ENCODE measurements around the gene ASXL1. TPM values are rescaled to one million over a fixed set of nuclear protein-coding genes. Genes with fewer than 3 reads are reported as not detected.

Gene ASXL1
- total and polyA plus RNA-seq, 2 experiments from 2014 or later: 10.4 to 29.0 TPM

DNA sequence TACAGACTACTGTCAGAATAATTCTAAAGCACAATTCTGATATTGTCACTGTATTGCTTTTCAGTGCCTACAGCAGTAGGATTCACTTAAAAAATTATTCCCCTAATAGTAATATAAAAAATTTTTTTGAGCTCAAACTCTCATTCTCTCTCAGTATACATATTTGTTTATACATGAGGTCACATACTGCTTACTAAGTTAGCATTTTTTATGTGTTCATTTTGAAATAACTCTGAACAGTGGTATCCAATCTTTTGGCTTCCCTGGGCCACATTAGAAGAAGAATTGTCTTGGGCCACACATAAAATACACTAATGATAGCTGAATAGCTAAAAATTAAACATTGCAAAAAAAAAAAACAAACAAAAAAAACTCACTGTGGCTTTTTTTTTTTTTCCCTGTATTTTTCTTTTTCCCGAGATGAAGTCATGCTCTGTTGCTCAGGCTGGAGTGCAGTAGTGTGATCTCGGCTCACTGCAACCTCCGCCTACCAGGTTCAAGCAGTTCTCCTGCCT, 38.6 kb downstream of the ASXL1 start:
- Mint-ChIP-seq H3K4me1 (no peaks in the 10 kb centered on the region), H3K27me3 (ENCODE audit: insufficient read depth, low read depth, poor library complexity) (no peaks in the 10 kb centered on the region), H3K9me3 (no peaks in the 10 kb centered on the region), H3K4me3 (no peak overlapping the region), H3K36me3 (ENCODE audit: low read depth) (no peaks in the 10 kb centered on the region), H3K27ac (no peak overlapping the region)
- Histone ChIP-seq H3K4me2 (no peak overlapping the region), H3K9me2 (ENCODE audit: insufficient read depth) (no peaks in the 10 kb centered on the region), H3F3A (replicated peaks; ENCODE audit: low read depth) (no peaks in the 10 kb centered on the region), H3K4me1 (ENCODE audit: insufficient read depth) (no peaks in the 10 kb centered on the region), H3K27ac (ENCODE audit: low read depth) (no peak overlapping the region), H2AFZ (no peak overlapping the region), H3K36me3 (ENCODE audit: insufficient read depth) (no peaks in the 10 kb centered on the region), H3K79me2 (replicated peaks; ENCODE audit: insufficient read depth) (no peaks in the 10 kb centered on the region), H3K4me3 (no peak overlapping the region), H3K27me3 (ENCODE audit: insufficient read depth) (no peaks in the 10 kb centered on the region), H4K20me1 (replicated peaks; ENCODE audit: insufficient read depth) (peaks cover 10% of the 10 kb centered on the region)
- DNase-seq (ENCODE audit: low spot score): no peak
- TF ChIP-seq, protein P1, sequence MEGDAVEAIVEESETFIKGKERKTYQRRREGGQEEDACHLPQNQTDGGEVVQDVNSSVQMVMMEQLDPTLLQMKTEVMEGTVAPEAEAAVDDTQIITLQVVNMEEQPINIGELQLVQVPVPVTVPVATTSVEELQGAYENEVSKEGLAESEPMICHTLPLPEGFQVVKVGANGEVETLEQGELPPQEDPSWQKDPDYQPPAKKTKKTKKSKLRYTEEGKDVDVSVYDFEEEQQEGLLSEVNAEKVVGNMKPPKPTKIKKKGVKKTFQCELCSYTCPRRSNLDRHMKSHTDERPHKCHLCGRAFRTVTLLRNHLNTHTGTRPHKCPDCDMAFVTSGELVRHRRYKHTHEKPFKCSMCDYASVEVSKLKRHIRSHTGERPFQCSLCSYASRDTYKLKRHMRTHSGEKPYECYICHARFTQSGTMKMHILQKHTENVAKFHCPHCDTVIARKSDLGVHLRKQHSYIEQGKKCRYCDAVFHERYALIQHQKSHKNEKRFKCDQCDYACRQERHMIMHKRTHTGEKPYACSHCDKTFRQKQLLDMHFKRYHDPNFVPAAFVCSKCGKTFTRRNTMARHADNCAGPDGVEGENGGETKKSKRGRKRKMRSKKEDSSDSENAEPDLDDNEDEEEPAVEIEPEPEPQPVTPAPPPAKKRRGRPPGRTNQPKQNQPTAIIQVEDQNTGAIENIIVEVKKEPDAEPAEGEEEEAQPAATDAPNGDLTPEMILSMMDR (conservative IDR thresholded peaks at IDR 0.05; ENCODE audit: low read depth in 2 of 2): no peak
- TF ChIP-seq, protein P2, sequence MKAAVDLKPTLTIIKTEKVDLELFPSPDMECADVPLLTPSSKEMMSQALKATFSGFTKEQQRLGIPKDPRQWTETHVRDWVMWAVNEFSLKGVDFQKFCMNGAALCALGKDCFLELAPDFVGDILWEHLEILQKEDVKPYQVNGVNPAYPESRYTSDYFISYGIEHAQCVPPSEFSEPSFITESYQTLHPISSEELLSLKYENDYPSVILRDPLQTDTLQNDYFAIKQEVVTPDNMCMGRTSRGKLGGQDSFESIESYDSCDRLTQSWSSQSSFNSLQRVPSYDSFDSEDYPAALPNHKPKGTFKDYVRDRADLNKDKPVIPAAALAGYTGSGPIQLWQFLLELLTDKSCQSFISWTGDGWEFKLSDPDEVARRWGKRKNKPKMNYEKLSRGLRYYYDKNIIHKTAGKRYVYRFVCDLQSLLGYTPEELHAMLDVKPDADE (IDR thresholded peaks at IDR 0.05): no peak
- TF ChIP-seq, protein P3, sequence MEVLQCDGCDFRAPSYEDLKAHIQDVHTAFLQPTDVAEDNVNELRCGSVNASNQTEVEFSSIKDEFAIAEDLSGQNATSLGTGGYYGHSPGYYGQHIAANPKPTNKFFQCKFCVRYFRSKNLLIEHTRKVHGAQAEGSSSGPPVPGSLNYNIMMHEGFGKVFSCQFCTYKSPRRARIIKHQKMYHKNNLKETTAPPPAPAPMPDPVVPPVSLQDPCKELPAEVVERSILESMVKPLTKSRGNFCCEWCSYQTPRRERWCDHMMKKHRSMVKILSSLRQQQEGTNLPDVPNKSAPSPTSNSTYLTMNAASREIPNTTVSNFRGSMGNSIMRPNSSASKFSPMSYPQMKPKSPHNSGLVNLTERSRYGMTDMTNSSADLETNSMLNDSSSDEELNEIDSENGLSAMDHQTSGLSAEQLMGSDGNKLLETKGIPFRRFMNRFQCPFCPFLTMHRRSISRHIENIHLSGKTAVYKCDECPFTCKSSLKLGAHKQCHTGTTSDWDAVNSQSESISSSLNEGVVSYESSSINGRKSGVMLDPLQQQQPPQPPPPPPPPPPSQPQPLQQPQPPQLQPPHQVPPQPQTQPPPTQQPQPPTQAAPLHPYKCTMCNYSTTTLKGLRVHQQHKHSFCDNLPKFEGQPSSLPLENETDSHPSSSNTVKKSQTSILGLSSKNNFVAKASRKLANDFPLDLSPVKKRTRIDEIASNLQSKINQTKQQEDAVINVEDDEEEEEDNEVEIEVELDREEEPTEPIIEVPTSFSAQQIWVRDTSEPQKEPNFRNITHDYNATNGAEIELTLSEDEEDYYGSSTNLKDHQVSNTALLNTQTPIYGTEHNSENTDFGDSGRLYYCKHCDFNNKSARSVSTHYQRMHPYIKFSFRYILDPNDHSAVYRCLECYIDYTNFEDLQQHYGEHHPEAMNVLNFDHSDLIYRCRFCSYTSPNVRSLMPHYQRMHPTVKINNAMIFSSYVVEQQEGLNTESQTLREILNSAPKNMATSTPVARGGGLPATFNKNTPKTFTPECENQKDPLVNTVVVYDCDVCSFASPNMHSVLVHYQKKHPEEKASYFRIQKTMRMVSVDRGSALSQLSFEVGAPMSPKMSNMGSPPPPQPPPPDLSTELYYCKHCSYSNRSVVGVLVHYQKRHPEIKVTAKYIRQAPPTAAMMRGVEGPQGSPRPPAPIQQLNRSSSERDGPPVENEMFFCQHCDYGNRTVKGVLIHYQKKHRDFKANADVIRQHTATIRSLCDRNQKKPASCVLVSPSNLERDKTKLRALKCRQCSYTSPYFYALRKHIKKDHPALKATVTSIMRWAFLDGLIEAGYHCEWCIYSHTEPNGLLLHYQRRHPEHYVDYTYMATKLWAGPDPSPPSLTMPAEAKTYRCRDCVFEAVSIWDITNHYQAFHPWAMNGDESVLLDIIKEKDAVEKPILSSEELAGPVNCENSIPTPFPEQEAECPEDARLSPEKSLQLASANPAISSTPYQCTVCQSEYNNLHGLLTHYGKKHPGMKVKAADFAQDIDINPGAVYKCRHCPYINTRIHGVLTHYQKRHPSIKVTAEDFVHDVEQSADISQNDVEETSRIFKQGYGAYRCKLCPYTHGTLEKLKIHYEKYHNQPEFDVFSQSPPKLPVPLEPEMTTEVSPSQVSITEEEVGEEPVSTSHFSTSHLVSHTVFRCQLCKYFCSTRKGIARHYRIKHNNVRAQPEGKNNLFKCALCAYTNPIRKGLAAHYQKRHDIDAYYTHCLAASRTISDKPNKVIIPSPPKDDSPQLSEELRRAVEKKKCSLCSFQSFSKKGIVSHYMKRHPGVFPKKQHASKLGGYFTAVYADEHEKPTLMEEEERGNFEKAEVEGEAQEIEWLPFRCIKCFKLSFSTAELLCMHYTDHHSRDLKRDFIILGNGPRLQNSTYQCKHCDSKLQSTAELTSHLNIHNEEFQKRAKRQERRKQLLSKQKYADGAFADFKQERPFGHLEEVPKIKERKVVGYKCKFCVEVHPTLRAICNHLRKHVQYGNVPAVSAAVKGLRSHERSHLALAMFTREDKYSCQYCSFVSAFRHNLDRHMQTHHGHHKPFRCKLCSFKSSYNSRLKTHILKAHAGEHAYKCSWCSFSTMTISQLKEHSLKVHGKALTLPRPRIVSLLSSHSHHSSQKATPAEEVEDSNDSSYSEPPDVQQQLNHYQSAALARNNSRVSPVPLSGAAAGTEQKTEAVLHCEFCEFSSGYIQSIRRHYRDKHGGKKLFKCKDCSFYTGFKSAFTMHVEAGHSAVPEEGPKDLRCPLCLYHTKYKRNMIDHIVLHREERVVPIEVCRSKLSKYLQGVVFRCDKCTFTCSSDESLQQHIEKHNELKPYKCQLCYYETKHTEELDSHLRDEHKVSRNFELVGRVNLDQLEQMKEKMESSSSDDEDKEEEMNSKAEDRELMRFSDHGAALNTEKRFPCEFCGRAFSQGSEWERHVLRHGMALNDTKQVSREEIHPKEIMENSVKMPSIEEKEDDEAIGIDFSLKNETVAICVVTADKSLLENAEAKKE (CRISPR knock-in tag; IDR thresholded peaks at IDR 0.05): no peak
- TF ChIP-seq EZH2phosphoT487 (IDR thresholded peaks at IDR 0.05; ENCODE audit: unreplicated experiment): no peak
- TF ChIP-seq NANOG (IDR thresholded peaks at IDR 0.05; ENCODE audit: borderline replicate concordance): no peak
- no peak for TF ChIP-seq EZH2 (IDR thresholded peaks at IDR 0.05; ENCODE audit: low read depth, unreplicated experiment)
- no peak for ATAC-seq

All from GM23338 (cell line).